IPS-11a (cell line): ENCODE results near the gene ENPP1.
"Not testable (repeated sequence)": the region's sequence is repeated elsewhere in the genome, so short reads cannot be mapped to it uniquely, and the experiment has no call there.

Source experiments
- H3K4me3 ChIP-seq: one replicate; pipeline ENCODE4 v1.5.1; 2013; ENCODE audit warnings: low read depth, low read length, control low read depth

ENPP1 gene

GRCh38 chr6:131911951-131912350 is 104.1 kb downstream of the ENPP1 start:
- no peak overlapping the region for H3K4me3 ChIP-seq

- H3K4me3 ChIP-seq: no peak overlapping the region
Observed at GRCh38 chr6:131914234-131914633, 106.4 kb downstream of the ENPP1 start.

GRCh38 chr6:131914967-131915751 is 107.3 kb downstream of the ENPP1 start:
- no peak overlapping the region for H3K4me3 ChIP-seq

DNA sequence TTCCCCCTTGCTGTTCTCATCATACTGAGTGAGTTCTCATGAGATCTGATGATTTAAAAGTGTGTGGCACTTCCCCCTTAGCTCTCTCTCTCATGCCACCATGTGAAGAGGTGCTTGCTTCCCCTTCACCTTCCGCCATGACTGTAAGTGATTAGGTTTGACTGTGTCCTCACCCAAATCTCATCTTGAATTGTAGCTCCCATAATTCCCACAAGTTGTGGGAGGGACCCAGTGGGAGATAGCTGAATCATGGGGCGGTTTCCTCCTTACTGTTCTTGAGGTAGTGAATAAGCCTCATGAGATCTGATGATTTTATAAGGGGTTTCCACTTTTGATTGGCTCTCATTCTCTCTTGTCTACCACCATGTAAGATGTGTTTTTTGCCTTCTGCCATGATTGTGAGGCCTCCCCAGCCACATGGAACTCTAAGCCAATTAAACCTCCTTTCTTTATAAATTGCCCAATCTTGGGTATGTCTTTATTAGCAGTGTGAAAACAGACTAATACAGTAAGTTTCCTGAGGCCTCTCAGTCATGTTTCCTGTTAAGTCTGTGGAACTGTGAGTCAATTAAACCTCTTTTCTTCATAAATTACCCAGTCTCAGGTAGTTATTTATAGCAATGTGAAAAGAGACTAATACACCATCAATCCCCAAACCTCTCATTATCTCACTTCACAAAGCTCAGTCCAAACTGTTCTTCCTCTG is 108.4 kb downstream of the ENPP1 start:
- not testable (repeated sequence) for H3K4me3 ChIP-seq

DNA sequence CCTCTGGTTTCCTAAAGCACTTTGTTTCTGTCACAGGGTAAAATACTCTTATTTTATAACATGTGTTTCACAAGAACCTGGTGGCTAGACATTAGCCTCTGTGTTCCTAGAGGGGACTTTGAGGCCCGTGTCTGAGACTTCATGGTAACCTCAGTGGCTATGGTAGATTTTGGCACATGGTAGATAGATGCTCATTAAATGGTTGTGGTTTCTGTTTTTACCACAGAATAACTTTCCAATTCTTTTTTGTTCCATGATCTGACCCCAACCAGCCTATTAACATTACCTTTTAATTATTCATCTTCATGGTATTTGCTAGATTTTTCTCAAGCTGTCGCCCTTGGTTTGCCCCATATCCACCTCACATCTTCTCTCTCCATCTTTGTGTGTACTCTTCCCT is 109.0 kb downstream of the ENPP1 start:
- no peak overlapping the region for H3K4me3 ChIP-seq

GRCh38 chr6:131917318-131917717 is 109.5 kb downstream of the ENPP1 start:
- H3K4me3 ChIP-seq: no peak overlapping the region

- H3K4me3 ChIP-seq: no peak overlapping the region
Observed at GRCh38 chr6:131917763-131918649, 110.2 kb downstream of the ENPP1 start.

GRCh38 chr6:131918650-131919355 is 111.0 kb downstream of the ENPP1 start:
- no peak overlapping the region for H3K4me3 ChIP-seq

GRCh38 chr6:131920656-131921055 is 112.8 kb downstream of the ENPP1 start:
- H3K4me3 ChIP-seq: no peak overlapping the region

DNA sequence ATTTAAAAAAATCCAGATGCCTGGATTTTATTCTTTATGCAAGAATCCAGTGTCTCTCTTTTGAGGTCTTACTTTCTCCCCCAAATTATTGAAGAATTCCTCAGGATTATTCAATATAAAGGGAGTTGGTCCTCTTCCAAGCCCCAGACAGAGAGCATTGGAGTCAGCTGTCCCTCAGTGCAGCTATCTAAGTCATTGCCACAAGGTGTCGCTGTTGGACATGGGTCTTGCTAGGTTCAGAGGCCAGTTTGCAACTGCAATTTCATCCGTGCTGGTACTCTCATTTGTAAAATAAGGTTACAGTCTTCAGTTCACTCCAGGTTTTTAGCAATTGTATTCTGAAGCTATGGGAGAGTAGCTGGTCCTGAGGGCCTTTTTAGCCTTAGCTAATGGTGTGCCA is 115.5 kb downstream of the ENPP1 start:
- H3K4me3 ChIP-seq: no peak overlapping the region

DNA sequence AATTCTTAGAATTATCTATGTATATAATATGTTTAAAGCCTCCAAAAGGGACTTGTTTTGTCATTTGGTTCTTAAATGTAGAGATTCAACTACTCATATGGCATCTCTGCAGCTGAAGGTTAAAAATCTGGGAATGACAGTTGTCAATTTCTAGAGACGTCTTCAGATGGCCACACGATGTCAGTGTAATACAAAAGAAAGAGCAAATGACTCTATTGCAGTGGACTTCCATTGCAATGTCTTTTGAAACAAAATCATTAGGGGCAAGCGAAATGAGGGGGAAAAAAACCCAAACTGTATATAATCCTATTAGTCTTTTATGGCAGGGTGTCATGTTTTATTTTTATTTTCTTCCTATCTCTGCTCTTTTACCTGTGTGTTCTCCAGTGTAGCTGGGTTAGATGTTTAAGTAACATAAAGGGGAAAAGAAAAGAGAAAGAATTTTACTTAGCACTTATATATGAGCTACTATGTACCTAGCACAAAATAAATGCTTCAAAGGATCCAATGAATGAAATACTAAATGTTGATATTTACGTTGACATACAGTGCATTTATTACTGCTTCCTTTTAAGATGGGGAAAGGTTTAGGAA is 117.2 kb downstream of the ENPP1 start:
- H3K4me3 ChIP-seq: no peak overlapping the region

GRCh38 chr6:131929264-131929663 is 121.4 kb downstream of the ENPP1 start:
- H3K4me3 ChIP-seq: no peak overlapping the region

DNA sequence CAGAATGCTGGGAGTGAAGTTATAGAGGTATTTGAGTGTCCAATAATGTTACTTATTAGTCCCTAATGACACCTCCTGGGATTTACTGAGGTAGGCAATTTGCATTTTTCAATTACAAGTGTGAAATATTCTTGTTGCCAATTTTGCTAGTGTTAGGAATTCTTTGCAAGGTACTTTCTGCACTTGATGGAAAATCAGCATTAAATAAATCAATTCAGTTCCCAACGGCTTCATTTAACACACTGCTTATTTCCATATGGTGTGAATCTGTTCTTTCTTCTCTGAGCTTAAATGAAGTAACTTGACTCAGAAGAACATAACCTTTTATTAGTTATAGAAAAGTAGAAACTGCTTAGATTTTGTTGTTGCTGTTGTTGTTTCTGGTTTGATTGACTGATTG is 122.2 kb downstream of the ENPP1 start:
- no peak overlapping the region for H3K4me3 ChIP-seq

DNA sequence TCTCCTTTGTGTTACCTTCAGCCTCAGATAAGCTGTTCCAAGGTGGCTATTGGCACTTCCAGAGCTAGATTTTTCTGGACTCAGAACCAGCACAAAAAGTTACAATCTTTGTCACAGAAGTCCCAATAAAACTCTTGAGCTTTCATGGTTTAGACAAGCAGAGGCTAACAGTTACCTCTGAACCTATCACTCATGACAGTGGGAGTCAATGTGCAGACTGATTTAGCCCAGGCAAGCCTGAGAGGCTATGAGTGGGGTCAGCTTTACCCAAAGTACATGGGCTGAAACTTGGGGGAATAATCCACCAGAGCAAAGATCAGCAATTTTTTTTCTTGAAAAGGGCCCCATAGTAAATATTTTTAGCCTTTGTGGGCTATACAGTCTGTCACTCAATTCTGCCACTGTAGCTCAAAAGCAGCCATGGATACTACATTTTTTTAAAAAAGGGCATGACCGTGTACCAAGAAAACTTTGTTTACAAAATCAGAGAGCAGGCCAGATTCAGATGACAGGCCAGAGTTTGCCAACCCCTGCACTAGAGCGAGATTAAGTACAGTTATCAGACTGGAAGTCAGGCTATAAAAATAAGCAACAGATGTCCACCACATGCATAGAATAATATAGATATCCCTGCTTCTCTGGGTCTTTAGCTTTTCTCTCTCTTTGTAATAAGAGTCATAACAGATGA is 123.4 kb downstream of the ENPP1 start:
- H3K4me3 ChIP-seq: no peak overlapping the region

DNA sequence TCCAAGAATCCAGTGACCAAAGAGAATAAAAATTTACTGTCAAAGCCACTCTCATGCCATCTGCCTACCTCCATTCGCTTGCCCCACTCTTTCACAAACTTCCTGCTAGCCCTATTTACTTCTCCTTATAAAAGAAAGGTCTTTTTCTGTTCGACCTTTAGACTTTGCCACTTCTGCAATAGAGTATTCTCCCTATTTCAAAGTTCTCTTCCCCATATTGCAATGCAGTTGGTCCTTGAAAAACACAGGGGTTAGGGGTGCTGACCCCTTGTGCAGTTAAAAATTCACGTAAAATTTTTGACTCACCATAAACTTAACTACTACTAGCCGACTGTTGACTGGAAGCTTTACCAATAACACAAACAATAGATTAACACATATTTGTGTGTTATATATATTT is 128.3 kb downstream of the ENPP1 start:
- no peak overlapping the region for H3K4me3 ChIP-seq

GRCh38 chr6:131937226-131937625 is 129.4 kb downstream of the ENPP1 start:
- H3K4me3 ChIP-seq: no peak overlapping the region

GRCh38 chr6:131937703-131938631 is 130.1 kb downstream of the ENPP1 start:
- no peak overlapping the region for H3K4me3 ChIP-seq
